Peyer's patch (tissue), 4 donors: ENCODE results near the gene ARID5A. TPM values are rescaled to one million over a fixed set of nuclear protein-coding genes. Genes with fewer than 3 reads are reported as not detected.

Source experiments
- DNase-seq, 3 donors: peaks; one replicate each; pipeline ENCODE4 v3.0.0-alpha.2; 2017 to 2019
- H3K27ac ChIP-seq, 4 donors: fragments of 200-600 bp; sonication (generic); one replicate each; pipeline ENCODE4 v1.5.1; 2016 to 2019
- H3K27me3 ChIP-seq, 2 donors: fragments of 200-600 bp; sonication (generic); one replicate each; pipeline ENCODE4 v1.5.1; 2019
- H3K36me3 ChIP-seq, 3 donors: fragments of 200-600 bp; sonication (generic); one replicate each; pipeline ENCODE4 v1.5.1; 2016 to 2019
- H3K4me1 ChIP-seq, 4 donors: fragments of 200-600 bp; sonication (generic); one replicate each; pipeline ENCODE4 v1.5.1; 2016 to 2019
- H3K4me3 ChIP-seq, 4 donors: fragments of 200-600 bp; sonication (generic); 1 replicate in 3 of 4; 2 replicates in 1 of 4; pipeline ENCODE4 v1.5.1; 2016 to 2019; ENCODE audit warnings: mild to moderate bottlenecking in 1 of 4
- H3K9me3 ChIP-seq, 4 donors: fragments of 200-600 bp; sonication (generic); one replicate each; pipeline ENCODE4 v1.5.1; 2016 to 2019; ENCODE audit warnings: mild to moderate bottlenecking in 1 of 4
- CTCF ChIP-seq, 6 experiments: fragments of 450-650 bp in 4 of 6; fragments of 200-600 bp in 2 of 6; sonication (generic) in 1 of 6; IDR thresholded peaks; one replicate each; pipeline ENCODE4 v1.5.1; 2017 to 2019; ENCODE audit warnings: antibody characterized with exemption in 6 of 6, mild to moderate bottlenecking in 3 of 6, moderate library complexity in 1 of 6
- POLR2A ChIP-seq, 2 donors: fragments of 450-650 bp; IDR thresholded peaks; one replicate each; pipeline ENCODE4 v1.5.1; 2017; ENCODE audit warnings: antibody characterized with exemption in 2 of 2, mild to moderate bottlenecking in 2 of 2, moderate library complexity in 2 of 2
- total RNA-seq, 4 donors: library from RNA; depleted of rRNA; stranded (reverse); fragments of >200 nt; gene quantifications; one replicate each; pipeline ENCODE4 v1.1.0, GENCODE V29; 2016

The ARID5A gene
- total RNA-seq, 4 donors from 2014 or later = 3.9 to 44.6 (median 16.9) TPM

- TF ChIP-seq CTCF (IDR thresholded peaks at IDR 0.05) (no peak), POLR2A (IDR thresholded peaks at IDR 0.05) (no peak)
- no peak overlapping the region for H3K27ac ChIP-seq
Observed at GRCh38 chr2:96565111-96565510, 28.6 kb downstream of the ARID5A start.

GRCh38 chr2:96568094-96568493 lies 31.5 kb downstream of the ARID5A start:
- DNase-seq = no peak
- H3K36me3 ChIP-seq = no peaks in the 10 kb centered on the region

More at GRCh38 chr2:96565111-96565510, 28.6 kb downstream of the ARID5A start:
- Histone ChIP-seq H3K27me3 (no peaks in the 10 kb centered on the region), H3K4me3 (no peak overlapping the region), H3K36me3 (no peaks in the 10 kb centered on the region), H3K9me3 (no peaks in the 10 kb centered on the region), H3K4me1 (no peaks in the 10 kb centered on the region)
- DNase-seq = no peak

GRCh38 chr2:96574364-96574763 lies 37.8 kb downstream of the ARID5A start:
- no peak for DNase-seq
- Histone ChIP-seq H3K27me3 (no peaks in the 10 kb centered on the region), H3K27ac (no peak overlapping the region), H3K4me1 (no peaks in the 10 kb centered on the region), H3K36me3 (no peaks in the 10 kb centered on the region), H3K9me3 (no peaks in the 10 kb centered on the region), H3K4me3 (no peak overlapping the region)
- TF ChIP-seq CTCF (IDR thresholded peaks at IDR 0.05) (peak in 1 of 6 experiments; percentile 9), POLR2A (IDR thresholded peaks at IDR 0.05) (no peak)

More at GRCh38 chr2:96568094-96568493, 31.5 kb downstream of the ARID5A start:
- H3K9me3 ChIP-seq = no peaks in the 10 kb centered on the region
- H3K27ac ChIP-seq = no peak overlapping the region
- H3K27me3 ChIP-seq = no peaks in the 10 kb centered on the region
- TF ChIP-seq CTCF (IDR thresholded peaks at IDR 0.05) (no peak), POLR2A (IDR thresholded peaks at IDR 0.05) (no peak)
- no peaks in the 10 kb centered on the region for H3K4me1 ChIP-seq
- H3K4me3 ChIP-seq = no peak overlapping the region

- no peak overlapping the region for H3K27ac ChIP-seq
- H3K4me3 ChIP-seq = no peak overlapping the region
- no peaks in the 10 kb centered on the region for H3K9me3 ChIP-seq
- no peaks in the 10 kb centered on the region for H3K27me3 ChIP-seq
- TF ChIP-seq CTCF (IDR thresholded peaks at IDR 0.05) = no peak
- no peak for TF ChIP-seq POLR2A (IDR thresholded peaks at IDR 0.05)
- DNase-seq = no peak
- H3K36me3 ChIP-seq = no peaks in the 10 kb centered on the region
- no peaks in the 10 kb centered on the region for H3K4me1 ChIP-seq
Observed at GRCh38 chr2:96575785-96576456, 39.4 kb downstream of the ARID5A start.

- Histone ChIP-seq H3K36me3 (no peaks in the 10 kb centered on the region), H3K27me3 (no peaks in the 10 kb centered on the region), H3K4me3 (no peak overlapping the region), H3K27ac (no peak overlapping the region), H3K9me3 (no peaks in the 10 kb centered on the region), H3K4me1 (no peaks in the 10 kb centered on the region)
- DNase-seq = no peak
- no peak for TF ChIP-seq CTCF (IDR thresholded peaks at IDR 0.05)
Observed at GRCh38 chr2:96577501-96577900, 40.9 kb downstream of the ARID5A start.
